AG04450 (cell line): Measurements from ENCODE around the gene PINK1. TPM values are rescaled to one million over a fixed set of nuclear protein-coding genes. Genes with fewer than 3 reads are reported as not detected.

ENCODE experiments used
- CTCF ChIA-PET: fragments of 300-600, 350-600 bp; formaldehyde crosslinking; extraction: SDS; loops from one replicate; lab custom pipeline; 2022; ENCODE audit warnings: antibody characterized with exemption, inconsistent platforms; lab: Charles Lee
- POLR2A ChIA-PET: fragments of 350-600 bp; formaldehyde crosslinking; extraction: SDS; loops from one replicate; lab custom pipeline; 2021; ENCODE audit warnings: antibody characterized with exemption, inconsistent platforms; lab: Yijun Ruan, JAX
- DNase-seq: peaks from one replicate; pipeline ENCODE4 v3.0.0-alpha.2; 2011; ENCODE audit warnings: low read depth, low spot score
- H3K27ac ChIP-seq: one replicate; pipeline ENCODE4 v1.5.1; 2012; ENCODE audit warnings: low read depth, low read length, control low read depth
- H3K27me3 ChIP-seq: one replicate; pipeline ENCODE4 v1.6.0; 2012; ENCODE audit warnings: low read length; ENCODE audit not compliant: control insufficient read depth, insufficient read depth
- H3K4me3 ChIP-seq: 2 replicates; pipeline ENCODE4 v1.5.1; 2011; ENCODE audit warnings: mild to moderate bottlenecking, low read depth, low read length, control low read depth
- H3K9me3 ChIP-seq: 2 replicates; pipeline ENCODE4 v1.5.1; 2012; ENCODE audit warnings: low read length; ENCODE audit not compliant: control insufficient read depth, insufficient read depth
- CTCF ChIP-seq: IDR thresholded peaks from 2 replicates; pipeline ENCODE4 v1.5.1; 2011; ENCODE audit warnings: low read depth, low read length, control low read depth, inconsistent platforms
- polyA plus RNA-seq: library from polyadenylated mRNA; depleted of rRNA; stranded (reverse); fragments of >200 nt; gene quantifications from 2 replicates; pipeline ENCODE4 v1.2.3, GENCODE V29; 2011

PINK1 gene
- polyA plus RNA-seq, 1 experiment: 43.8 TPM

GRCh38 chr1:20645414-20645813 lies 12.2 kb downstream of the PINK1 start:
- ChIA-PET CTCF (interaction anchor here (1.1 to 1.2 kb wide), 3 partner anchors 11 to 123 kb away, joined by 3 to 6 read pairs (median 5); no protein-coding TSS in a partner anchor), POLR2A (no interaction called here)

GRCh38 chr1:20648438-20648837 lies 15.2 kb downstream of the PINK1 start:
- Histone ChIP-seq H3K4me3 (no peak overlapping the region), H3K27ac (no peak overlapping the region), H3K9me3 (no peaks in the 10 kb centered on the region), H3K27me3 (no peaks in the 10 kb centered on the region)
- ChIA-PET CTCF (interaction anchor here (1.2 kb wide), 1 partner anchor 15 kb away, joined by 3 read pairs; the partner anchor contains the start of gene PINK1), POLR2A (no interaction called here)
- DNase-seq: no peak
- TF ChIP-seq CTCF: no peak

More at GRCh38 chr1:20645414-20645813, 12.2 kb downstream of the PINK1 start:
- Histone ChIP-seq H3K9me3 (no peaks in the 10 kb centered on the region), H3K4me3 (no peak overlapping the region), H3K27ac (no peak overlapping the region), H3K27me3 (no peaks in the 10 kb centered on the region)
- no peak for TF ChIP-seq CTCF
- DNase-seq: no peak

- no peak for TF ChIP-seq CTCF
- Histone ChIP-seq H3K4me3 (no peak overlapping the region), H3K9me3 (no peaks in the 10 kb centered on the region), H3K27ac (no peak overlapping the region), H3K27me3 (no peaks in the 10 kb centered on the region)
- ChIA-PET CTCF (interaction anchor here (1.2 to 1.5 kb wide), 3 partner anchors 10 to 16 kb away, joined by 3 to 13 read pairs (median 3); partner anchors contain the start of genes DDOST and PINK1), POLR2A (no interaction called here)
- DNase-seq: no peak
Measured at GRCh38 chr1:20648946-20649345, 15.7 kb downstream of the PINK1 start.

GRCh38 chr1:20652300-20652699 lies 19.0 kb downstream of the PINK1 start:
- no peak for DNase-seq
- TF ChIP-seq CTCF: no peak
- POLR2A ChIA-PET: interaction anchor here (1.0 kb wide), 1 partner anchor 18 kb away, joined by 3 read pairs; no protein-coding TSS in a partner anchor
- Histone ChIP-seq H3K27me3 (no peaks in the 10 kb centered on the region), H3K9me3 (no peaks in the 10 kb centered on the region), H3K4me3 (no peak overlapping the region), H3K27ac (no peak overlapping the region)
- CTCF ChIA-PET: no interaction called here

- TF ChIP-seq CTCF: no peak
- CTCF ChIA-PET: interaction anchor here (1.5 kb wide), 1 partner anchor 21 kb away, joined by 4 read pairs; no protein-coding TSS in a partner anchor
- Histone ChIP-seq H3K27ac (no peak overlapping the region), H3K4me3 (no peak overlapping the region), H3K9me3 (no peaks in the 10 kb centered on the region), H3K27me3 (no peaks in the 10 kb centered on the region)
- DNase-seq: no peak
- POLR2A ChIA-PET: no interaction called here
Measured at GRCh38 chr1:20654104-20654690, 20.9 kb downstream of the PINK1 start.
